HEK293 (cell line): ENCODE data around the gene NOXO1.

Experiments used
- CTCF ChIA-PET: fragments of 350-600 bp; formaldehyde crosslinking; extraction: SDS; loops from one replicate; lab custom pipeline; 2021; ENCODE audit warnings: antibody characterized with exemption; lab: Yijun Ruan, JAX
- POLR2A ChIA-PET: fragments of 300-600 bp; formaldehyde crosslinking; extraction: SDS; loops from one replicate; lab custom pipeline; 2020; ENCODE audit warnings: antibody characterized with exemption, inconsistent platforms; lab: Yijun Ruan, JAX
- H3K27ac ChIP-seq: fragments of 200-500 bp; sonication (Bioruptor generic); 2 replicates; pipeline ENCODE4 v1.5.1; 2014; ENCODE audit warnings: low read depth, low read length, control low read depth, inconsistent platforms; ENCODE audit errors: extremely low read depth
- H3K36me3 ChIP-seq, 2 experiments: fragments of 200-500 bp in 1 of 2; sonication (Bioruptor generic) in 1 of 2; 1 replicate in 1 of 2; 2 replicates in 1 of 2; pipeline ENCODE4 v1.5.1; 2014 to 2017; ENCODE audit warnings: inconsistent platforms in 2 of 2, low read length in 2 of 2; ENCODE audit not compliant: control insufficient read depth in 2 of 2, insufficient read depth in 1 of 2
- H3K4me1 ChIP-seq: fragments of 200-500 bp; sonication (Bioruptor generic); 2 replicates; pipeline ENCODE4 v1.5.1; 2014; ENCODE audit warnings: mild to moderate bottlenecking, low read length, inconsistent platforms; ENCODE audit not compliant: control insufficient read depth, insufficient read depth
- H3K4me3 ChIP-seq: 2 replicates; pipeline ENCODE4 v1.5.1; 2011; ENCODE audit warnings: low read depth, mild to moderate bottlenecking, control low read depth, low read length, moderate library complexity
- H3K9me3 ChIP-seq: fragments of 200-500 bp; sonication (Bioruptor generic); 2 replicates; pipeline ENCODE4 v1.5.1; 2014; ENCODE audit warnings: low read depth, low read length, inconsistent platforms; ENCODE audit not compliant: control insufficient read depth, insufficient read depth
- IKZF3 ChIP-seq: fragments of 450-650 bp; IDR thresholded peaks from 2 replicates; pipeline ENCODE4 v1.5.0; 2018; ENCODE audit warnings: missing biosample characterization, mild to moderate bottlenecking, missing genetic modification characterization, moderate library complexity
- KLF8 ChIP-seq: fragments of 450-650 bp; formaldehyde crosslinking; IDR thresholded peaks from 2 replicates; pipeline ENCODE4 v1.5.1; 2016; ENCODE audit warnings: missing biosample characterization, missing genetic modification characterization
- OVOL3 ChIP-seq: fragments of 450-650 bp; formaldehyde crosslinking; IDR thresholded peaks from 2 replicates; pipeline ENCODE4 v1.5.1; 2016; ENCODE audit warnings: missing biosample characterization, missing genetic modification characterization
- PATZ1 ChIP-seq: fragments of 450-650 bp; formaldehyde crosslinking; IDR thresholded peaks from 2 replicates; pipeline ENCODE4 v1.5.1; 2016; ENCODE audit warnings: missing biosample characterization, missing genetic modification characterization
- PRDM10 ChIP-seq: fragments of 450-650 bp; formaldehyde crosslinking; IDR thresholded peaks from 2 replicates; pipeline ENCODE4 v1.5.1; 2016; ENCODE audit warnings: missing biosample characterization, missing genetic modification characterization
- SALL2 ChIP-seq: fragments of 450-650 bp; formaldehyde crosslinking; IDR thresholded peaks from 2 replicates; pipeline ENCODE4 v1.5.0; 2017; ENCODE audit warnings: missing biosample characterization, mild to moderate bottlenecking, missing genetic modification characterization, borderline replicate concordance
- ZBTB44 ChIP-seq: fragments of 450-650 bp; IDR thresholded peaks from 2 replicates; pipeline ENCODE4 v1.5.1; 2018; ENCODE audit warnings: missing biosample characterization, mild to moderate bottlenecking, missing genetic modification characterization
- ZFHX2 ChIP-seq: fragments of 450-650 bp; formaldehyde crosslinking; conservative IDR thresholded peaks from 2 replicates; pipeline ENCODE4 v1.5.1; 2016; ENCODE audit warnings: missing biosample characterization, missing genetic modification characterization
- ZNF10 ChIP-seq: fragments of 450-650 bp; formaldehyde crosslinking; IDR thresholded peaks from 2 replicates; pipeline ENCODE4 v1.5.1; 2017; ENCODE audit warnings: missing biosample characterization, missing genetic modification characterization
- ZNF571 ChIP-seq: fragments of 450-650 bp; formaldehyde crosslinking; IDR thresholded peaks from 2 replicates; pipeline ENCODE4 v1.5.0; 2017; ENCODE audit warnings: missing biosample characterization, missing genetic modification characterization
- ZNF830 ChIP-seq: fragments of 450-650 bp; IDR thresholded peaks from 2 replicates; pipeline ENCODE4 v1.5.0; 2018; ENCODE audit warnings: missing biosample characterization, missing genetic modification characterization, low read depth, mild to moderate bottlenecking, moderate library complexity
- TF ChIP-seq, protein P1 (sequence below): IDR thresholded peaks from 2 replicates; pipeline ENCODE4 v1.6.1; 2011; ENCODE audit warnings: mild to moderate bottlenecking, low read depth, low read length, borderline replicate concordance

Gene NOXO1

DNA sequence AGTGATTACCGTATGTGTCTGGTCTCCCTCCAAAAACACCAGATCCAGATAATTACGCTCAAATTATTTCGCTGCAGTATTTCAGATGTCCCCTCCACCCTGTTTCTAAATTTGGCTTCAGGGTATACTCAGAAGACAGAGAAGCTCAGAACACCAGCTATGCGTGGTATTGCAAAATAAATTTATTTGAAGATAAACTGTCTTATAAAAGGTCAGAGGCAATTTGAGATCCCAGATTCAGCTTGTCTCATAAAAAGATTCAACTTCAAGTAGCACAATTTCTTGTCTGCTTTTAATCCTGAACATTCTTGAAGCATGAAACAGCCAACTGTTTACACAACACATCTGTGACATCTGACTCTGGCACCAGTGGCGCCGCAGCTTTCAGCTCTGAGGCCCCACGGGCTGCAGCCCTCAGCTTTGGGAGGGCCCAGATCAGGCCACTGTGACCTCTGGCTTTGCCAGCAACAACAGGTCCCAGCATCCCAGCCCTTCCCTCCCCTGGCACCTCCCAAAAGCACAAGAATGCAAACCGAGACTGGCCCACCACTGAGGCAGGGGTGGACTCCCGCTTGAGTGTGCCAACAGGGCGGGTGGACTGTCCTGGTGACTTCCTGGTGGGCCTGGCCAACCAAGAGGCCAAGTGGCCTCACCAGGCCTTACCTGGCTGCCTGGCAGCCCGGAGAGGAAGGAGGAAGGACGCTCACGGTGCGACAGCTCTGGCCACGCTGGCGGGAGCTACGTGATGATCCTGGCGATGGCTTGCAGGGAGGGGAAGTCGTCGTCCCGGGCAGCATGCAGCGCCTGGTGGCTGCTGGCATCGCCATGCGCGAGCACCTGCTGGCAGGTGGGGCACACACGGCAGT lies 16.5 kb upstream of the NOXO1 start:
- no peak for TF ChIP-seq ZNF830 (tag by site-specific recombination)
- TF ChIP-seq OVOL3 = no peak
- 0 out of 2 replicates have a peak, but pooled peaks have one; percentile 27 for TF ChIP-seq ZNF10 (tag by site-specific recombination)
- TF ChIP-seq SALL2 (tag by site-specific recombination) = no peak
- no peak for TF ChIP-seq IKZF3 (tag by site-specific recombination)
- ChIA-PET CTCF (interaction anchor here (0.7 kb wide), 1 partner anchor 15 kb away, joined by 3 read pairs; no protein-coding TSS in a partner anchor), POLR2A (interaction anchor here (0.9 to 2.1 kb wide), 4 partner anchors 9 to 34 kb away, joined by 3 to 8 read pairs (median 3); partner anchors contain the start of genes RPS2 and TBL3)
- H3K36me3 ChIP-seq = peaks cover 0 to 62% of the 10 kb centered on the region in 2 experiments; a peak in 2 of 3 replicates
- H3K9me3 ChIP-seq = no peaks in the 10 kb centered on the region
- no peak overlapping the region for H3K27ac ChIP-seq
- no peaks in the 10 kb centered on the region for H3K4me1 ChIP-seq
- H3K4me3 ChIP-seq = no peak overlapping the region

GRCh38 chr16:1993731-1994131 lies 12.5 kb upstream of the NOXO1 start:
- ChIA-PET POLR2A (interaction anchor here (0.8 to 1.7 kb wide), 4 partner anchors 10 to 162 kb away, joined by 3 to 6 read pairs (median 4); partner anchors contain the start of genes RPS2 and TRAF7), CTCF (interaction anchor here (0.8 to 3.8 kb wide), 3 partner anchors 9 to 22 kb away, joined by 3 to 39 read pairs (median 3); no protein-coding TSS in a partner anchor)
- H3K4me1 ChIP-seq = peaks cover 3% of the 10 kb centered on the region
- H3K4me3 ChIP-seq = no peak overlapping the region
- TF ChIP-seq ZNF571 (tag by site-specific recombination) = no peak
- TF ChIP-seq PATZ1 (tag by site-specific recombination) = no peak
- 0 out of 2 replicates have a peak, but pooled peaks have one; percentile 6 for TF ChIP-seq PRDM10 (tag by site-specific recombination)
- TF ChIP-seq ZBTB44 (tag by site-specific recombination) = peak; percentile 61; the same call in 1 of the 2 replicates
- TF ChIP-seq, protein P1, sequence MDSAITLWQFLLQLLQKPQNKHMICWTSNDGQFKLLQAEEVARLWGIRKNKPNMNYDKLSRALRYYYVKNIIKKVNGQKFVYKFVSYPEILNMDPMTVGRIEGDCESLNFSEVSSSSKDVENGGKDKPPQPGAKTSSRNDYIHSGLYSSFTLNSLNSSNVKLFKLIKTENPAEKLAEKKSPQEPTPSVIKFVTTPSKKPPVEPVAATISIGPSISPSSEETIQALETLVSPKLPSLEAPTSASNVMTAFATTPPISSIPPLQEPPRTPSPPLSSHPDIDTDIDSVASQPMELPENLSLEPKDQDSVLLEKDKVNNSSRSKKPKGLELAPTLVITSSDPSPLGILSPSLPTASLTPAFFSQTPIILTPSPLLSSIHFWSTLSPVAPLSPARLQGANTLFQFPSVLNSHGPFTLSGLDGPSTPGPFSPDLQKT = no peak
- TF ChIP-seq ZFHX2 (tag by site-specific recombination) = no peak
- TF ChIP-seq KLF8 = peak; percentile 25; the same call in 1 of the 2 replicates
- peaks cover 0 to 22% of the 10 kb centered on the region in 2 experiments; a peak in 2 of 3 replicates for H3K36me3 ChIP-seq
- H3K27ac ChIP-seq = no peak overlapping the region
- no peaks in the 10 kb centered on the region for H3K9me3 ChIP-seq
